Endothelial cell of umbilical vein (primary cell): ENCODE measurements around the gene ZBTB46. TPM values are rescaled to one million over a fixed set of nuclear protein-coding genes. Genes with fewer than 3 reads are reported as not detected.

Experiments used
- BruUV-seq: library from RNA; stranded (reverse); fragments of 400-500 nt; replicated peaks from 2 replicates; lab custom pipeline; 2021; lab: Mats Ljungman, UMichigan
- CTCF ChIA-PET: fragments of 300-600, 350-600 bp; sonication (Branson Sonifier 250); formaldehyde crosslinking; loops from one replicate; lab custom pipeline; 2021; ENCODE audit warnings: antibody characterized with exemption, inconsistent platforms; lab: Charles Lee
- POLR2A ChIA-PET: fragments of 300-600, 350-600 bp; sonication (Branson Sonifier 250); formaldehyde crosslinking; loops from one replicate; lab custom pipeline; 2021; ENCODE audit warnings: antibody characterized with exemption, inconsistent platforms; lab: Charles Lee
- DNase-seq: peaks from one replicate; pipeline ENCODE4 v3.0.0-alpha.2; 2011; ENCODE audit warnings: low read depth, low spot score
- FAIRE-seq: peaks from 2 replicates; lab custom pipeline; 2011; peaks lifted over from hg19 to GRCh38; lab: Jason Lieb, UNC
- H2AFZ ChIP-seq: 2 replicates; pipeline ENCODE4 v1.6.0; 2012; ENCODE audit warnings: low read depth, low read length, control low read depth, inconsistent platforms
- H3K27ac ChIP-seq: 2 replicates; pipeline ENCODE4 v1.5.1; 2011; ENCODE audit warnings: low read depth, mild to moderate bottlenecking, control low read depth, low read length, moderate library complexity; ENCODE audit not compliant: insufficient read depth
- H3K27me3 ChIP-seq, 2 experiments: 2 replicates each; pipeline versions ENCODE4 v1.6.0 to v1.6.1; 2011; ENCODE audit warnings: low read length in 2 of 2, mixed read lengths in 1 of 2; ENCODE audit not compliant: control insufficient read depth in 2 of 2, insufficient read depth in 2 of 2
- H3K36me3 ChIP-seq, 2 experiments: 2 replicates in 1 of 2; 3 replicates in 1 of 2; pipeline ENCODE4 v1.5.1; 2011; ENCODE audit warnings: low read length in 2 of 2, mild to moderate bottlenecking in 1 of 2, moderate library complexity in 1 of 2; ENCODE audit not compliant: control insufficient read depth in 2 of 2, insufficient read depth in 2 of 2; ENCODE audit errors: extremely low read depth in 1 of 2
- H3K4me1 ChIP-seq: 3 replicates; pipeline ENCODE4 v1.5.1; 2011; ENCODE audit warnings: mild to moderate bottlenecking, low read length; ENCODE audit not compliant: control insufficient read depth, insufficient read depth; ENCODE audit errors: extremely low read depth
- H3K4me2 ChIP-seq: 2 replicates; pipeline ENCODE4 v1.6.1; 2011; ENCODE audit warnings: low read length, control low read depth, mixed read lengths; ENCODE audit not compliant: insufficient read depth
- H3K4me3 ChIP-seq, 3 experiments: fragments of 200-600 bp in 1 of 3; sonication (generic), shearing (Covaris generic) in 1 of 3; replicated peaks in 1 of 3; 2 replicates each; pipeline ENCODE4 v1.5.1; 2011 to 2016; ENCODE audit warnings: control low read depth in 3 of 3, low read length in 3 of 3, mild to moderate bottlenecking in 2 of 3, inconsistent platforms in 1 of 3, low read depth in 1 of 3, moderate library complexity in 1 of 3; ENCODE audit not compliant: insufficient read depth in 1 of 3
- H3K79me2 ChIP-seq: 2 replicates; pipeline ENCODE4 v1.6.0; 2012; ENCODE audit warnings: low read length, inconsistent platforms; ENCODE audit not compliant: control insufficient read depth, insufficient read depth
- H3K9ac ChIP-seq: replicated peaks from 2 replicates; pipeline ENCODE3; 2011; ENCODE audit warnings: low read length, control low read depth; ENCODE audit not compliant: insufficient read depth; ENCODE audit errors: extremely low read depth
- H3K9me1 ChIP-seq: replicated peaks from 3 replicates; pipeline ENCODE4 v1.6.0; 2011; ENCODE audit warnings: mild to moderate bottlenecking, low read length; ENCODE audit not compliant: control insufficient read depth, insufficient read depth; ENCODE audit errors: extremely low read depth
- H3K9me3 ChIP-seq: replicated peaks from 2 replicates; pipeline ENCODE4 v1.5.1; 2012; ENCODE audit warnings: low read length, inconsistent platforms; ENCODE audit not compliant: control insufficient read depth, insufficient read depth
- H4K20me1 ChIP-seq: replicated peaks from 2 replicates; pipeline ENCODE3; 2011; ENCODE audit warnings: mild to moderate bottlenecking, low read length; ENCODE audit not compliant: control insufficient read depth, insufficient read depth; ENCODE audit errors: extremely low read depth
- EZH2 ChIP-seq: IDR thresholded peaks from 2 replicates; pipeline ENCODE4 v1.6.1; 2012; ENCODE audit warnings: borderline replicate concordance, low read depth, mild to moderate bottlenecking, moderate library complexity, low read length, inconsistent platforms; ENCODE audit not compliant: severe bottlenecking
- FOS ChIP-seq: IDR thresholded peaks from 2 replicates; pipeline ENCODE4 v1.6.1; 2011; ENCODE audit warnings: mild to moderate bottlenecking, low read length, moderate library complexity, borderline replicate concordance; ENCODE audit not compliant: insufficient read depth
- GATA2 ChIP-seq: IDR thresholded peaks from 2 replicates; pipeline ENCODE4 v1.7.0; 2011; ENCODE audit warnings: low read depth, mild to moderate bottlenecking, moderate library complexity, mixed read lengths, low read length; ENCODE audit not compliant: insufficient read length, insufficient read depth
- JUN ChIP-seq: IDR thresholded peaks from 2 replicates; pipeline ENCODE4 v1.6.1; 2011; ENCODE audit warnings: borderline replicate concordance, low read depth; ENCODE audit not compliant: insufficient read length, insufficient read depth
- MYC ChIP-seq: IDR thresholded peaks from one replicate; pipeline ENCODE4 v1.6.1; 2011; ENCODE audit warnings: mild to moderate bottlenecking, low read depth, low read length
- POLR2A ChIP-seq: IDR thresholded peaks from 2 replicates; pipeline ENCODE4 v1.6.1; 2012; ENCODE audit warnings: low read depth, mild to moderate bottlenecking, control low read depth, low read length
- POLR2AphosphoS5 ChIP-seq: IDR thresholded peaks from 2 replicates; pipeline ENCODE4 v1.6.1; 2012; ENCODE audit warnings: low read depth, mild to moderate bottlenecking, control low read depth, low read length, moderate library complexity; ENCODE audit not compliant: insufficient read depth
- dilution Hi-C: fragments of 300-500 bp; cut with MboI; formaldehyde crosslinking; loops from one replicate; pipeline ENCODE4 v1.15.0; 2019; ENCODE audit warnings: low sequenced_read_pairs; ENCODE audit not compliant: extremely low pct_ligation_motif_present
- intact Hi-C: fragments of 100-400 bp; cut with micrococcal nuclease; formaldehyde crosslinking; loops from one replicate; pipeline ENCODE4 v1.10.0; 2022
- polyA plus RNA-seq, 4 experiments: library from polyadenylated mRNA; depleted of rRNA in 3 of 4; stranded (reverse) in 3 of 4; unstranded in 1 of 4; fragments of >200 nt; gene quantifications; 2 replicates each; pipeline versions ENCODE4 v1.2.1 to v1.2.3, GENCODE V29; 2011 to 2012; ENCODE audit warnings: missing spikeins in 1 of 4
- total RNA-seq: library from RNA; stranded (reverse); gene quantifications from 2 replicates; pipeline ENCODE4 v1.2.3, GENCODE V29; 2021
- TF ChIP-seq, protein P1 (sequence below), 2 donors: IDR thresholded peaks; 1 replicate in 1 of 2; 2 replicates in 1 of 2; pipeline ENCODE4 v1.5.1; 2011; ENCODE audit warnings: low read length in 2 of 2, mild to moderate bottlenecking in 2 of 2, moderate library complexity in 2 of 2, control low read depth in 1 of 2, inconsistent platforms in 1 of 2, low read depth in 1 of 2; ENCODE audit not compliant: insufficient read depth in 1 of 2; ENCODE audit errors: extremely low read depth in 1 of 2
- TF ChIP-seq, protein P2 (sequence below): IDR thresholded peaks from 2 replicates; pipeline ENCODE4 v1.6.1; 2011; ENCODE audit not compliant: insufficient read depth, insufficient read length

Gene ZBTB46
- total and polyA plus RNA-seq, 2 donors (not counting 3 experiments of a cell fraction or from before 2014, with no cell fraction given), result 1.3 to 7.1 TPM

- no peaks in the 10 kb centered on the region for H3K4me1 ChIP-seq
- dilution Hi-C loops (no loop called here), intact Hi-C loops (no loop called here)
- H3K9me3 ChIP-seq, result no peaks in the 10 kb centered on the region
- DNase-seq, result no peak
- BruUV-seq, result no TSS peak
- H3K4me2 ChIP-seq, result no peak overlapping the region
- no peaks in the 10 kb centered on the region for H3K79me2 ChIP-seq
- TF ChIP-seq POLR2AphosphoS5, result no peak
- TF ChIP-seq EZH2, result no peak
- TF ChIP-seq GATA2, result no peak
- TF ChIP-seq, protein P1, sequence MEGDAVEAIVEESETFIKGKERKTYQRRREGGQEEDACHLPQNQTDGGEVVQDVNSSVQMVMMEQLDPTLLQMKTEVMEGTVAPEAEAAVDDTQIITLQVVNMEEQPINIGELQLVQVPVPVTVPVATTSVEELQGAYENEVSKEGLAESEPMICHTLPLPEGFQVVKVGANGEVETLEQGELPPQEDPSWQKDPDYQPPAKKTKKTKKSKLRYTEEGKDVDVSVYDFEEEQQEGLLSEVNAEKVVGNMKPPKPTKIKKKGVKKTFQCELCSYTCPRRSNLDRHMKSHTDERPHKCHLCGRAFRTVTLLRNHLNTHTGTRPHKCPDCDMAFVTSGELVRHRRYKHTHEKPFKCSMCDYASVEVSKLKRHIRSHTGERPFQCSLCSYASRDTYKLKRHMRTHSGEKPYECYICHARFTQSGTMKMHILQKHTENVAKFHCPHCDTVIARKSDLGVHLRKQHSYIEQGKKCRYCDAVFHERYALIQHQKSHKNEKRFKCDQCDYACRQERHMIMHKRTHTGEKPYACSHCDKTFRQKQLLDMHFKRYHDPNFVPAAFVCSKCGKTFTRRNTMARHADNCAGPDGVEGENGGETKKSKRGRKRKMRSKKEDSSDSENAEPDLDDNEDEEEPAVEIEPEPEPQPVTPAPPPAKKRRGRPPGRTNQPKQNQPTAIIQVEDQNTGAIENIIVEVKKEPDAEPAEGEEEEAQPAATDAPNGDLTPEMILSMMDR (IDR thresholded peaks at IDR 0.05; ENCODE audit: extremely low read depth in 1 of 2, insufficient read depth in 1 of 2, low read depth in 1 of 2, low read length in 2 of 2), result no peak
- TF ChIP-seq, protein P2, sequence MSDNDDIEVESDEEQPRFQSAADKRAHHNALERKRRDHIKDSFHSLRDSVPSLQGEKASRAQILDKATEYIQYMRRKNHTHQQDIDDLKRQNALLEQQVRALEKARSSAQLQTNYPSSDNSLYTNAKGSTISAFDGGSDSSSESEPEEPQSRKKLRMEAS, result no peak
- TF ChIP-seq POLR2A, result no peak
- TF ChIP-seq JUN, result no peak
- no peak for TF ChIP-seq FOS
- TF ChIP-seq MYC, result no peak
- H2AFZ ChIP-seq, result no peak overlapping the region
- H3K4me3 ChIP-seq, result no peak overlapping the region
- no peaks in the 10 kb centered on the region for H3K36me3 ChIP-seq
- no peaks in the 10 kb centered on the region for H4K20me1 ChIP-seq
- no peak for FAIRE-seq
- H3K27ac ChIP-seq, result no peak overlapping the region
- ChIA-PET POLR2A (no interaction called here), CTCF (interaction anchor here (1.2 kb wide), 1 partner anchor 21 kb away, joined by 3 read pairs; no protein-coding TSS in a partner anchor)
- H3K9me1 ChIP-seq, result no peaks in the 10 kb centered on the region
- no peaks in the 10 kb centered on the region for H3K27me3 ChIP-seq
- no peak overlapping the region for H3K9ac ChIP-seq
Observed at GRCh38 chr20:63765082-63765873, 65.8 kb downstream of the ZBTB46 start.
